NCI-H1694 (cell line): ENCODE measurements around the gene CLTA.
"Not testable (repeated sequence)": the region's sequence is repeated elsewhere in the genome, so short reads cannot be mapped to it uniquely, and the experiment has no call there.

Source experiments
- DNase-seq: peaks from one replicate; lab custom pipeline; 2025; lab: John Stamatoyannopoulos, UW

The CLTA gene

DNA sequence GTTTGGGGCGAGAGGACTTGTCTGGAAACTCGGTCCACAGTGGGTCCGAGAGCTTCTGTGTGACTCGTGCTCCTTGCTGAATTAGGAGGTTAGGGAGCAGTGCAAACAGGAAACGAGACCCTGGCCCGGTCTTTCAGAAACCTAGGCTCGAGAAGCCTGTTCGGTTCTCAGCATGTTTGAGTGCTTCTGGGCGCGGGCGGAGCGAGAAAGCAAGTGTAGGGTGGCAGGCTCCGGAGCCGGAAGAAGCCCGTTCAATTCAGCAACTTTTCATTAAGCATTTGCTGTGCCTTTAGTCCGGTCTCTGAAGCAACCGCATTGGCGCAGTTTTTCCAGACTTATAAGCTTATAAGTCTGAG is 547 bp downstream of the CLTA start:
- DNase-seq, result no peak

DNA sequence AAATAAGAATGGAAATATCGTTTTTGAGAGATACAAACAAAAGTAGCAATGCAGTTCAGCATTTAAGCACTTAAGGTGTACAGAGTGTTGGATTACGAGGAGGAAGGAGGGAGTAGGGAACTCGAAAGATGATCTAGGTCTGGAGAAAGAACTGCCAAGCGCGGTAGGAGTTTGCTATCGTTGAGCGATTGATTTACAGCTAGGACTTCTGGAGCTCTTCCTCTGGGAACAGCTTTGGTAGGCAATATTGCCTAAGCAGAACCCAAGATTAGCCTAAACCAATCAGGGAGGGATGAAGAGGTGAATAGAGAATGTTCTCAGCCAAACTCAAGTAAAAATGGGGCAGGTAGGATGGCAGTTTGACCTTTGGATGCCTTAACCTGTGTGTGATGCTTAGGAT is 965 bp downstream of the CLTA start:
- DNase-seq, result no peak

DNA sequence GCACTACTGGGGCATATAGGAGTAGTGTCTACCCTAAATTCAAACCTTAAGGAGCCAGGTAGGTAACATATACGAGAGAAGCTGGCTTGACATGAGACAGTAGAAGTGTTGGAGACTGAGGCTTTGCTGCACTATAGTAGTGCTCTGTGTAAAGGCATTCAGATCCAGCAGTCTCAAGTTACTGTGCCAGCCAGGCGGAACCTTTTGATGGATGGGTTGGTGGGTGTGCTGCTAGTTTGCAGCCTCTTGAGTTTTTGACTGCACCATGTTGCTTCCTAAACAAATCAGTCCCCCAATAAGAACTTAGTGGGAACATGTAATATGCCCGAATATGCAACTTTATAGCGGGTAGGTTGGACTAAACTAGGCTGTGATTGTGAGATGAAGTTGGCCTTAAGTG is 1.5 kb downstream of the CLTA start:
- no peak for DNase-seq

DNA sequence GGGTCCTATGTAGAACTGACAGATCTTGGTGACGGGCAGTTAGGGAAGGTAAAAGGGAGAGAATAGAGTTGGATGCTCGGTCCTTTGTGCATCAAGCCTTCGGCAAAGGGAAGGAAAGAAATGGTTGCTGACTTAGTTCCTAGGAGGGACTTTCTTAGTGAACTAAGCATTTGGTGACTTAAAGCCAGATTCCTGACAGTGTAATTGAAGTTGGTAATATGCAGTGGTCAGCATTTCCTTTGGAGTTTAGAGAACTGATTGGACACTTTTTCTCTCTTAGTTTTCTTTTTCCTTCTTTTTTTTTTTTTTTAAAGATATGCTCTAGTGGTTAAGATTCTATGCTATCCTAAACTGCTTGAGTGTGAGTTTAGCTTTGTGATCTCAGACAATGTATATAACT is 2.3 kb downstream of the CLTA start:
- no peak for DNase-seq

DNA sequence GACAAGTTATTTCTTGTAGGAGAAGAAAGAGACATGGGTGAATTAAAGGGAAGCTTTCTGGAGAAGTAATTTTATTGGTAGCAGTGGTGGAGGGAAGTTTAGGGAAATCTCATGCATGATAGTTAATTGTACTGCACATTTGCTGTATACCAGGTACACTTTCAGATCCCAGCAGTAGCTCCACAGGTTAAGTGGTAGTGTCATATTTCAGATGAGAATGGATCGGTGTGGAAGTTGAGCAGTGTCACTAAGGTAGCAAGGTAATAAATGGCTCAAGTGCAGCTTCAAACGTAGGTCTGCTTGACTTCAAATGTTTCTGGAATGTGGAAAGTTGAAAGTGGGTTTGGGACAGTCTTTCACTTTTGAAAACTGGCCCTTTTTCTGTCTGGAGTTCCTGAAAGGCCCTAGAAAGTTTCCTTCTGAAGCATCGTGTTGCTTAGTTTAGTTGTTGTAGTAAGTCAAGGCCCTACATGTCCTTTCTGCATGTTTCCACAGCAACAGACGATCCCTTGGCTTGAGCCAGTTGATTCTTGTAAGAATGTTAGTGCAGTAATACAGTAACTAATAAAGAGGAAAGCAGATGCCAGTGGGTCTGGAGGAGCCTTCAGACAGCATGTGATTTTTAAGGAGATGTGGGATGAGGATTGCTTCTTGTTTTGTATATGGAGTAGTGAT is 3.7 kb downstream of the CLTA start:
- no peak for DNase-seq

DNA sequence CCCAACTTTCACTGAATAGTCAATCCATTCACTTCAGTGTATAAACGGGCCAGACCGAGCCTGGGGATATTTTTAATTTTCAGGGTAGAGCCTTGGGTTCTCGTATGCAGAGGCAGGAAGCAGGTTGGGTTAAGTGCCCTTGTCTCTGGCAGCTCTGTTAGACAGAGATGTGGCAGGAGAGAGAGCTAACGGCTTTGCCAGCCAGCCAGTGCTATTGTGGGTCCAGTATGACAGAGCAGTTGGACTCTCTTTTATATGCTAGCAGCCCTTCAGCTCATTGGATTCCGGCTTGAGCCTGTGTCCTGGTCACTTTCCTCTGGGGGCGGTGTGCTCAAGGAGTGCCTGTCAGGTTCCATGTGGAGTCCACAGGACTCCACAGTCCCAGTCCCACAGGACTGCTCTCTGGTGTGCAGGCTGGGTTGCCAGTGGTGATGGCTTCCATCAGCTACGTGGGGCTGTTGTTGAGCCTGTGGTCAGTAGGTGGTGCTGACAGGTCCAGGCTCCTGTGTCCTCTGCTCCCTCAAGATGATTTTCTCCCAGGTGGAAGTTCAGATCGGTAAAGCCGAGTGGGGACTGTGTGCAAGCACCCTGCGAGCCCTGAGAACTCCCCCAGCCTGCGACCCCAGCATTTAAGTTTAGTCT is 14.3 kb downstream of the CLTA start:
- DNase-seq, result no peak

DNA sequence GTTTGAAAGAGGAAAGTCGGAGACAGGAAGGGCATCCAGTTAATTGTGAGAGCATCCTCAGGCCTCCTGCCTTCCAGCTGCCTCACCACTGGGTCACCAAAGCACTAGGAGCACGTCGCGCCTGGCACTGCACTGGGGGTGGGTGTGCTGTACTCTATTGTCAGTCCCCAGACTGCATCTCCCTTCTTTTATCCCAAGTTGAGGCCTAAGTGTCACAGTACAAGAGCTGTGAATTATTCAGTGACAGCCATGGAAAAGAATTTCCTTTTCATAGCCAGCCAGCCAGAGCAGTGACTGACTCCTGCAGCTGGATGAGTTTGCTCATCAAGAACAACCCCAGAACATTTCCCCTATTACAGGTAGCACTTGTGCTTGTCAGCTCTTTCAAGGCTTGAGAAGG is 16.3 kb downstream of the CLTA start:
- no peak for DNase-seq

DNA sequence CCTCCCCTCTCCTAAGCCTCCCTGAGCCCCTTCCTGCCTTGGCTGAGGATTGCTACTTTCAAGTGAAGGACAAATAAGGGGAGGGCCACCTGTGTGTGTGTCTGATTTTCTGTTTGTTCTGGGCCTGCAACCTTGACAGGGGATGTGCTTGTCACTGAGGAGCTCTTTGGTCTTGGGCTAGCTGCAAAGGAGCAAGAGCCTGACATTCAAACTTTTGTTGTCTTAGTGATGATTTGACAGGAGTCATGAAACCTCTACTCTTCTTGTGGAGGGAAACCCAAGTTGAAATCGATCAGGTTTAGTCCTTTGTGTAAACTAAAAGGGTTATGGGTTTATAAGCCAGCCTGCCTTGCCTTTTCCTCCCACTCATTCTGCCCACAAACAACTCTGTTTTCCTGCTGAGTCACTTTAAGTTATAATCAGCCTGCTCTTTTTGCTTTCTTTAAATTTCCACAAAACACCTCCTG is 16.9 kb downstream of the CLTA start:
- DNase-seq, result no peak

DNA sequence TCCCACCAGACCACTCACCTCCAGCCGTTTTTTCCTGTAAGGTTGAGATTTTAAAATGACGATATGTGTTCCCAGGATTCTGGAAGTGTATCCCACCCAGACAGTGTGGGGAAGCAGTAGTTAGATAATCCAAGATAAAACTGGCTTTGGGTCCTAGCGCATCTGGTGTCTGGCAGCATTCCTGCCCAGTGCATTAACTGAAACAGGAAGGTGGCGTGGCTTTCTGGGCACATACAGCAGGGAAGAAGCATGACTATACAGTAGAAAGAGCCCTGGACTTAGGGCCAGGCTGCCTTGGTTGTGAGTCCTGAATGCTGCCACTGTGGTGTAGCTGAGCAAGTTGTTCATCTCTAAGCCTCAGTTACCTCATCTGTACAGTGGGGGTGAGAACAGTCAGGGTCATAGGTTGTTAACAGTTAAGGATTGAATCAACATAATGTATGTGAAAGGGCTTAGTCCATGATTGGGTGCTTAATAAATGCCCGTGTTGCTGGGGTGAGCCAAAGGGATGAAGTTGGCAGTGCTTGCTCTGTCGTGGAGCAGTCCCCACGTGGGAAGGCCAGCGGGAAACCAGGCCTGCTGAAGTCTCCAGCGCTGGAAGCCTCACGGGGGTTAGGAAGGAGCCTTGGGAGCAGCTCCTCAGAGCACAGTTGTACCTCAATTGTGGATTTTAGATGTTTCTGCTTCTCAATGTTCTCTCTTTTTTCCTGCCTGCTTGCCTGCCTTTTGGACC is 18.0 kb downstream of the CLTA start:
- DNase-seq, result no peak

DNA sequence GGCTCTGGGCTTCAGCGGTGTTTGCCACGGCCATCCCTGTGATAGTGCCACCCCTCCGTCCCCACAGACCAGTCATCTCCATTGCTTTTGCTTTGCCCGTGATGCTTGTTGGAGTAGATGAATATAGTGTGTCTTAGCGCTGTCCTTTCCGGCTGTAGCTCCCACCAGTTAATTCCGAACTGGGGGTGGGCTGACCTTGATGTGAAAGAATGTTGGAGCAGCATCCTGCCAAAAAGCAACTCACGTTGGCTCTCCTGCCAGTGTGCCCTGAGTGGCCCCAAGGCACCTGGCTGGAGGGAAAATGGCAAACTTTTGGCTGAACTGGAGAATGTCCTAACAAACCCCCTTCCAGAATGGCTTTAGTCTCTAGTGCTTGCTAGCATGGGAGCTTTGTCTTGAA is 20.0 kb downstream of the CLTA start:
- DNase-seq, result no peak

DNA sequence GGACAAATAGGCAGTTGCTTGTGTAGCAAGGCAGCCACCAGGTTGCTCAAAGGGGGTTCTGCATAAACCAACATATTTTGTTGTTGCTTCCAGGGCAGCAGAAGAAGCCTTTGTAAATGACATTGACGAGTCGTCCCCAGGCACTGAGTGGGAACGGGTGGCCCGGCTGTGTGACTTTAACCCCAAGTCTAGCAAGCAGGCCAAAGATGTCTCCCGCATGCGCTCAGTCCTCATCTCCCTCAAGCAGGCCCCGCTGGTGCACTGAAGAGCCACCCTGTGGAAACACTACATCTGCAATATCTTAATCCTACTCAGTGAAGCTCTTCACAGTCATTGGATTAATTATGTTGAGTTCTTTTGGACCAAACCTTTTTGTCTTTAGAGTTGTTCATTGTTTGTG is 20.8 kb downstream of the CLTA start:
- no peak for DNase-seq

DNA sequence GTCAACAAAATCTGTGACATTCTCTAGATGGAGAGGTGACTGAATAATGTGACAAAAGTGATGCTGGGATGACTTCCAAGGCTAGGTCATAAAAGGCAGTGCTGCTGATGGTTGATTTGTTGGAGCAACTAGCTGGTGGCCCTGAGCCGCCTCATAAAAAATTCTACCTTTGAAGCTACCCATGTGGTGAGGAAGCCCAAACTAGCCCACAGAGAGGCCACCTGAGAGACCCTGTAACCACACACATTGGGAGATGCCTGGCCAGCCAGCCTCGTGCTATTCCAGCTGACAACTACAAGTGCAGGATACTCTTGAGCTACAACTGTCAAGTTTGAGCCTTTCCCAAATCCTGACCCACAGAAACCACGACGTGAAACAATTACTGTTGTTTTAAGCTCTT is 22.7 kb downstream of the CLTA start:
- no peak for DNase-seq

DNA sequence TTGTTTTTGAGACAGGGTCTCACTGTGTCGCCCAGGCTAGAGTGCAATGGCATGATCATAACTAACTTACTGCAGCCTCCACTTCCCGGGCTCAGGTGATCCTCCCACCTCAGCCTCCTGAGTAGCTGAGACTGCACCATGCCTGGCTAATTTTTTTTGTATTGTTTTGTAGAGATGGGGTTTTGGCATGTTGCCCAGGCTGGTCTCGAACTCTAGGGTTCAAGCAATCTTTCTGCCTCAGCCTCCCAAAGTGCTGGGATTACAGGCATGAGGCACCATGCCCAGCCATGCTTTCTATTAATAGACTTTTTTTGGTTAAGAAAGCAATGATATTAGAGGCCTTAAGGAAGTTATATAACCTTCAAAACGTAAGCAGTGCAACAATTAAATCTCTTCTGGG is 23.3 kb downstream of the CLTA start:
- no peak for DNase-seq

DNA sequence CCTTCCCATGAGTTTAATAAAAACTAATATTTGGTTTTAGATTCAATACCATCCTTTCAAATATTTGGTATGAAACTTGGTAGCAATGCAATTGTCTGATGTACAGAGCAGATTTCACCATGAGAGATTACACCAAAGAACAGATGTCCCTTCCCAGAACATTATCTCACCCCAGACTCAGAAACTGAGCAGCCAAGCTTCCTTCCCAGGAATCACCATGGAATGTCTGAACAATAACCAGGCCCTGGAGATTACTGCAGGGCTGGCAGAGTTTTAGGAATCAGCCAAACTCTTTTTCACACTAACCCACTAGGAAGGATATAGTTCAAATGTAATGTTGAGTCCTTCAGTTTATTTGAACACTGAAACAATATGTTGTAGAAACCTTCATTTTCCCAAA is 23.9 kb downstream of the CLTA start:
- no peak for DNase-seq

DNA sequence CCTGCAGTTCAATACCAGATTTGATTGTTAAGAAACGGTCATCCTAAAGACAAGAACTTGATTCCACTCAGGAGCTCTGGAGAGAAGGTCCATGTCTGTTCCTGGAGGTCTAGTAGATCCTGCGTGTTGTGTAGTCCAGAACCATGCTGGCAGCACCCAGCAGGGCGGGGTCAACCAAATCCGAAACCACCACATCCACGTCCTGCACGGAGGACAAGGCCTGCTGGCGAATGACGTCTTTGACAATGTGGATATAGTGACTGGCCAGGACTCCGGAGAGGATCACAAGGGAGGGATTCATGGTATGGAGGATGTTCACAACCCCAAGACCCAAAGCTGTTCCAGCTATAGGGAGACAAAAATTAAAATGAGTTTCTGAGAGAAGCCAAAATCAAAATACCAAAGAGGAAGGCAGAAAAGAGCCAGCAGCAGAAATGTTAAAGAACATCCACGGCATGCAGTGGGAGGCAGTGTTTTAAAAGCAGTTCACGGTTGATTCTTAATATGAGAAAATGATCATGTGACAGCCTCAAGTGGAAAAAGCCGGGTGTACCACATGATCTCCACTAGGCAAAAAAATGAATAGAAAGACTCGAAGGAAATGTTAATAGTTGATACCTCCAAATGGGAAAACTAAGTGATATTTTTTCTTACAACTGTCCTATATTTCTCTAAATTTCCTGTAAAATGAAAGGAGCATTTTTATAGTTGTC is 26.7 kb downstream of the CLTA start:
- DNase-seq, result no peak

DNA sequence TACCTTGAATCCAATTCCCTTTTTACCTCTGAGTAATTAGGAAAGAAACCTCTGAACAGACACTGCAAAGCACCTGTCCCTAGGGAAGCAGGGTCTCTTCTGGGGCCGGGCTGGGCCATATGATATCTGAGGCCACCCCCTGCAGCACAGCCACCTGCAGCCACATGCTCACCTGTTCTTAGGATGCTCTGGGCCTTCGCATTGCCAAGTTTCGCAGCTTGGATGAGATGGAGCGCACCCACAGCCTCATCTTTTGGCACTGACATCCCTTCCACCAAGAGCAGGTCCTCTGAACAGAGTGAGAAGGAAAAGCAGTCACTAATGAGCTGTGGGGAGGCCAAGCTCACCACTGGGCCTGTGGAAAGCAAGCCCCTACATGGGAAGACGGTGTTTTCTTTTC is 27.3 kb downstream of the CLTA start:
- DNase-seq, result no peak

DNA sequence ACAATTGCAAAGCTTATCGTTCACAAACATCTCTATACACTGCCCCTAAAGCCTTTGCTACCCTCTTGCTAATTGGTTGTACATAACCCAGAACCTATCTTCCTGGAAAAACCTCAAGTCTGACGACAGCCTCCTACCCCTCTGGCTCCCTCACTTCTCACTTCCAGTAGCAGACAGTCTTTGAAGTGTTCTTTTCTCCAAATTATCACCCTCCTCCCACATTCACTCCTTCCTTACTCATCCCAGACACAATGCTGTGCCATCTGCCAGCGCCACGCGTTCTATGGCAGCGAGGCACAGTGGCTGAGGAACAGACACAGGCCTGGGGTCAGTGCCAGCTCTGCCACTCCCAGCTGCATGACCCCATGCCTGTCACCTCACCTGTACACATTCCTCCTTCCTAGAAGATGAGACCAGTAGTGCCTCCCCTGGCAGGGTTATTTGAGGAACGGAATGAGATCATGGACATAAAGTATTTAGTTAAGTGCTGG is 27.7 kb downstream of the CLTA start:
- DNase-seq, result no peak

DNA sequence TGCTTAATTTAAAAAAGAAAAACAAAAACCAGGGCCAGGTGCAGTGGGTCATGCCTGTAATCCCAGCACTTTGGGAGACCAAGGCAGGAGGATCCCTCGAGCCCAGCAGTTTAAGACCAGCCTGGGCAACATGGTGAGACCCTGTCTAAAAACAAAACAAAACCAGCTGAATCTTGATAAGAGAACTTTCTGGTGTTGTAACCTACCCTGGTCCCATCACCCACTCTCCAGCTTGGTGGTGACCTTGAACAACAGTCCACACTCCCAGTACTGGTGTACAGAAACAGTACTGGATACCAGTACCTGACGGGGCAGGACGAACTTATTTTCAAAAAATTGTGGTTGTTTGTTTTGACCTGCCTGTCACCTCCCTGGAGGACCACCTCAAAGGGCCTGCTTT is 30.9 kb downstream of the CLTA start:
- DNase-seq, result no peak

DNA sequence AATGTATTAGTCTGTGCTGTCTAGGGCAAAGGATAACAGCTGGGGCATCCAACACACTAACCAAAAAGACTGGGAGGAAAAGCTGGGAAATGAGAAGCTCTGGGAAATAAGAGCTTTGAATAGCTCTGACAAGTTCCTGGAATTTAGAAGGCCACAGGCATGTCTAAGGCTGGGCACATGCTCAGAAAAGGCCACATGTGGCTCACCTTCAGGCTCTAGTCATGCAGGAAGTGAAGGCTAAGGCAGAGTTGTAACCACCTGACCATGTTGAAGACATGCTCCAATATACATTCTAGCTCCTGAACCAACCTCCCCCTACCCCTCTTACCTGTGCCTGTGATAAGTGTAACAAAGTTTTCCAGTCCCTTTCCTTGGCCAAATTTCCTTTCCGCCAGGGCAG is 31.7 kb downstream of the CLTA start:
- no peak for DNase-seq

DNA sequence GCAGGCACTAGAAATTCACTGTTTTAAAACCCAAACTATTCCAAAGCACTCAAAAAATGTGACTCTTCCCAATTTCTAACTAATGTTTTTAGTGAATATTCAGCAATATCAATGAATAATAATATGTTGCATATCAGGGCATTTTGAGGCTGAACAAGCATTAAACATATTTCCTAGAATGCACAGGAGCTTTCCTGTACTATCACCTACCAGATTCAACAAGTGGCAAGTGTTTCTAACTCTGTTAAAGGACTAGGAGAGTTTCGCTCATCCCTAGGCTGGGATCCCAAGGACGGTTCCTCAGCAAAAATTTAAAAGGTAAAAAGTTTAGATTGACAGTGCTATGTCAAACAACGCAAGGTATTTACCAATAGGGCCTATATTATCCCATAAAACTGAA is 46.5 kb downstream of the CLTA start:
- no peak for DNase-seq

DNA sequence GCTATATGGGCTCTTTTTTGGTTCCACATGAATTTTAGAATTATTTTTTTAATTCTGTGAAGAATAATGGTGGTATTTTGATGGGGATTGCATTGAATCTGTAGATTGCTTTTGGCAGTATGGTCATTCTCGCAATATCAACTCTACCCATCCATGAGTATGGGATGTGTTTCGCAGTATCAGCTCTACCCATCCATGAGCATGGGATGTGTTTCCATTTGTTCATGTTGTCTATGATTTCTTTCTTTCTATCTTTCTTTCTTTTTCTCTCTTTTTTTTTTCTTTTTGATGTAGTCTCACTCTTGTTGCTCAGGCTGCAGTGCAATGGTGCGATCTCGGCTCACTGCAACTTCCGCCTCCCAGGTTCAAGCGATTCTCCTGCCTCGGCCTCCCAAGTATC is 48.5 kb downstream of the CLTA start:
- DNase-seq, result not testable (repeated sequence)

DNA sequence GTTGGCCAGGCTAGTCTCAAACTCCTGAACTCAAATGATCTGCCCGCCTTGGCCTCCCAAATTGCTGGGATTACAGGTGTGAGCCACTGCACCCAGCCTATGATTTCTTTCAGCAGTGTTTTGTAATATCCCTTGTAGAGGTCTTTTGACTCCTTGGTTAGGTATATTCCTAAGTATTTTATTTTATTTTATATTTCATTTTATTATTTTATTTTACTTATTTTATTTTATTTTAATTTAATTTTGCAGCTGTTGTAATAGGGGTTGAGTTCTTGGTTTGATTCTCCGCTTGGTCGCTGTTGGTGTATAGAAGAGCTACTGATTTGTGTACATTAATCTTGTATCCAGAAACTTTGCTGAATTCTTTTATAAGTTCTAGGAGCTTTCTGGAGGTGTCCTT is 49.0 kb downstream of the CLTA start:
- not testable (repeated sequence) for DNase-seq

DNA sequence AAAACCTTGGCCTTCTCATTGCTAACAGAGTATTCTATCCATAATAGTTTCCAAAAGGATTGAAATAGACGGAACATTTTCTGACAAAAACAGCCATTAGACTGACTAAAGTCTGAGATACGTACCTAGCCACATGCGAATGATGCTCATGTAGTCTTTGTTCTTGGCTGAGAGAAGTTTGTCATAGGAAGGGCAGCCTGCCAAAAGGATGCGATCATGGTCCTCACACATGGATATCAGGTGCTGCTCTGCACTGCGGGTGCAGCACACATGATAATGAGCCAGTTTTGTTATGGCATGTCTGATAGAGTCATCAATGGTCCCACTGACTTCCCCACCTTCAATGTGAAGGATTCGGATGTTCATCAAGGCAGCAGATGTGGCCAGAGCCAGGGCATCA is 55.2 kb downstream of the CLTA start:
- no peak for DNase-seq
